ENCODE data around the gene HMMR.
"Not testable (repeated sequence)": the region's sequence is repeated elsewhere in the genome, so short reads cannot be mapped to it uniquely, and the experiment has no call there.

The HMMR gene
- total RNA-seq = 1.0 to 1.5 (median 1.0) reads per million in 3 donors

- no peak for DNase-seq
- Histone ChIP-seq H3K27me3 (replicated peaks; ENCODE audit: control insufficient read depth, insufficient read depth, low read length, poor library complexity, severe bottlenecking) (no peaks in the 10 kb centered on the region), H3K27ac (ENCODE audit: insufficient read depth, low read length, poor library complexity, severe bottlenecking) (peak within 1 kb of the TSS; percentile 94), H3K36me3 (ENCODE audit: control insufficient read depth, insufficient read depth, low read length) (no peaks in the 10 kb centered on the region), H3K4me3 (ENCODE audit: insufficient read depth, low read depth, low read length, poor library complexity, severe bottlenecking) (peak within 1 kb of the TSS; percentile 76), H3K4me1 (ENCODE audit: control insufficient read depth, insufficient read depth, low read length, poor library complexity, severe bottlenecking) (peaks cover 16% of the 10 kb centered on the region), H3K9me3 (ENCODE audit: control insufficient read depth, low read length) (no peaks in the 10 kb centered on the region)
Measured at GRCh38 chr5:163460562-163461171, at the start of gene HMMR. HMMR (plus strand) TSS chr5:163460632; CDS start chr5:163460693, 61 bp downstream.

- not testable (repeated sequence) for H3K4me1 ChIP-seq (ENCODE audit: control insufficient read depth, insufficient read depth, low read length, poor library complexity, severe bottlenecking); H3K27ac ChIP-seq (ENCODE audit: insufficient read depth, low read length, poor library complexity, severe bottlenecking); H3K27me3 ChIP-seq (replicated peaks; ENCODE audit: control insufficient read depth, insufficient read depth, low read length, poor library complexity, severe bottlenecking); H3K9me3 ChIP-seq (ENCODE audit: control insufficient read depth, low read length); DNase-seq; H3K36me3 ChIP-seq (ENCODE audit: control insufficient read depth, insufficient read depth, low read length); H3K4me3 ChIP-seq (ENCODE audit: insufficient read depth, low read depth, low read length, poor library complexity, severe bottlenecking)
Measured at GRCh38 chr5:163415673-163416072, 44.8 kb upstream of the HMMR start.

- Histone ChIP-seq H3K4me3 (ENCODE audit: insufficient read depth, low read depth, low read length, poor library complexity, severe bottlenecking) (no peak overlapping the region), H3K27ac (ENCODE audit: insufficient read depth, low read length, poor library complexity, severe bottlenecking) (no peak overlapping the region), H3K4me1 (ENCODE audit: control insufficient read depth, insufficient read depth, low read length, poor library complexity, severe bottlenecking) (no peaks in the 10 kb centered on the region), H3K27me3 (replicated peaks; ENCODE audit: control insufficient read depth, insufficient read depth, low read length, poor library complexity, severe bottlenecking) (no peaks in the 10 kb centered on the region), H3K36me3 (ENCODE audit: control insufficient read depth, insufficient read depth, low read length) (no peaks in the 10 kb centered on the region), H3K9me3 (ENCODE audit: control insufficient read depth, low read length) (no peaks in the 10 kb centered on the region)
- no peak for DNase-seq
Measured at GRCh38 chr5:163424836-163425235, 35.6 kb upstream of the HMMR start.

- H3K4me1 ChIP-seq (ENCODE audit: control insufficient read depth, insufficient read depth, low read length, poor library complexity, severe bottlenecking); DNase-seq; H3K27me3 ChIP-seq (replicated peaks; ENCODE audit: control insufficient read depth, insufficient read depth, low read length, poor library complexity, severe bottlenecking): not testable (repeated sequence)
Measured at GRCh38 chr5:163426128-163426527, 34.3 kb upstream of the HMMR start.

GRCh38 chr5:163432544-163432943 lies 27.9 kb upstream of the HMMR start:
- H3K4me3 ChIP-seq (ENCODE audit: insufficient read depth, low read depth, low read length, poor library complexity, severe bottlenecking) = no peak overlapping the region
- DNase-seq = no peak
- peaks cover 5% of the 10 kb centered on the region for H3K4me1 ChIP-seq (ENCODE audit: control insufficient read depth, insufficient read depth, low read length, poor library complexity, severe bottlenecking)
- H3K27me3 ChIP-seq (replicated peaks; ENCODE audit: control insufficient read depth, insufficient read depth, low read length, poor library complexity, severe bottlenecking) = no peaks in the 10 kb centered on the region
- H3K27ac ChIP-seq (ENCODE audit: insufficient read depth, low read length, poor library complexity, severe bottlenecking) = no peak overlapping the region
- H3K9me3 ChIP-seq (ENCODE audit: control insufficient read depth, low read length) = no peaks in the 10 kb centered on the region
- H3K36me3 ChIP-seq (ENCODE audit: control insufficient read depth, insufficient read depth, low read length) = no peaks in the 10 kb centered on the region

More at GRCh38 chr5:163426128-163426527, 34.3 kb upstream of the HMMR start:
- not testable (repeated sequence) for H3K27ac ChIP-seq (ENCODE audit: insufficient read depth, low read length, poor library complexity, severe bottlenecking); H3K36me3 ChIP-seq (ENCODE audit: control insufficient read depth, insufficient read depth, low read length); H3K4me3 ChIP-seq (ENCODE audit: insufficient read depth, low read depth, low read length, poor library complexity, severe bottlenecking); H3K9me3 ChIP-seq (ENCODE audit: control insufficient read depth, low read length)

GRCh38 chr5:163433271-163433670 lies 27.2 kb upstream of the HMMR start:
- H3K36me3 ChIP-seq (ENCODE audit: control insufficient read depth, insufficient read depth, low read length) = no peaks in the 10 kb centered on the region
- DNase-seq = no peak
- H3K27ac ChIP-seq (ENCODE audit: insufficient read depth, low read length, poor library complexity, severe bottlenecking) = no peak overlapping the region
- H3K4me1 ChIP-seq (ENCODE audit: control insufficient read depth, insufficient read depth, low read length, poor library complexity, severe bottlenecking) = peaks cover 5% of the 10 kb centered on the region
- H3K9me3 ChIP-seq (ENCODE audit: control insufficient read depth, low read length) = no peaks in the 10 kb centered on the region
- H3K27me3 ChIP-seq (replicated peaks; ENCODE audit: control insufficient read depth, insufficient read depth, low read length, poor library complexity, severe bottlenecking) = no peaks in the 10 kb centered on the region
- no peak overlapping the region for H3K4me3 ChIP-seq (ENCODE audit: insufficient read depth, low read depth, low read length, poor library complexity, severe bottlenecking)

GRCh38 chr5:163434401-163434866 lies 26.0 kb upstream of the HMMR start:
- no peak overlapping the region for H3K4me3 ChIP-seq (ENCODE audit: insufficient read depth, low read depth, low read length, poor library complexity, severe bottlenecking)
- no peak for DNase-seq
- H3K36me3 ChIP-seq (ENCODE audit: control insufficient read depth, insufficient read depth, low read length) = no peaks in the 10 kb centered on the region
- peaks cover 15% of the 10 kb centered on the region for H3K4me1 ChIP-seq (ENCODE audit: control insufficient read depth, insufficient read depth, low read length, poor library complexity, severe bottlenecking)
- no peak overlapping the region for H3K27ac ChIP-seq (ENCODE audit: insufficient read depth, low read length, poor library complexity, severe bottlenecking)
- H3K27me3 ChIP-seq (replicated peaks; ENCODE audit: control insufficient read depth, insufficient read depth, low read length, poor library complexity, severe bottlenecking) = no peaks in the 10 kb centered on the region
- H3K9me3 ChIP-seq (ENCODE audit: control insufficient read depth, low read length) = no peaks in the 10 kb centered on the region

GRCh38 chr5:163436515-163436914 lies 23.9 kb upstream of the HMMR start:
- Histone ChIP-seq H3K9me3 (ENCODE audit: control insufficient read depth, low read length) (no peaks in the 10 kb centered on the region), H3K27me3 (replicated peaks; ENCODE audit: control insufficient read depth, insufficient read depth, low read length, poor library complexity, severe bottlenecking) (no peaks in the 10 kb centered on the region), H3K4me1 (ENCODE audit: control insufficient read depth, insufficient read depth, low read length, poor library complexity, severe bottlenecking) (peaks cover 15% of the 10 kb centered on the region), H3K4me3 (ENCODE audit: insufficient read depth, low read depth, low read length, poor library complexity, severe bottlenecking) (no peak overlapping the region), H3K27ac (ENCODE audit: insufficient read depth, low read length, poor library complexity, severe bottlenecking) (peak overlapping the region; percentile 91), H3K36me3 (ENCODE audit: control insufficient read depth, insufficient read depth, low read length) (peaks cover 6% of the 10 kb centered on the region)
- DNase-seq = no peak

- DNase-seq = no peak
- peaks cover 9% of the 10 kb centered on the region for H3K36me3 ChIP-seq (ENCODE audit: control insufficient read depth, insufficient read depth, low read length)
- peak overlapping the region; percentile 91 for H3K27ac ChIP-seq (ENCODE audit: insufficient read depth, low read length, poor library complexity, severe bottlenecking)
- H3K4me3 ChIP-seq (ENCODE audit: insufficient read depth, low read depth, low read length, poor library complexity, severe bottlenecking) = peak overlapping the region; percentile 88
- H3K27me3 ChIP-seq (replicated peaks; ENCODE audit: control insufficient read depth, insufficient read depth, low read length, poor library complexity, severe bottlenecking) = no peaks in the 10 kb centered on the region
- H3K9me3 ChIP-seq (ENCODE audit: control insufficient read depth, low read length) = no peaks in the 10 kb centered on the region
- peaks cover 15% of the 10 kb centered on the region for H3K4me1 ChIP-seq (ENCODE audit: control insufficient read depth, insufficient read depth, low read length, poor library complexity, severe bottlenecking)
Measured at GRCh38 chr5:163437011-163437308, 23.5 kb upstream of the HMMR start.

GRCh38 chr5:163437309-163438182 lies 22.9 kb upstream of the HMMR start, which contains the start of gene CCNG1:
CCNG1 (plus strand) TSS chr5:163437595; CDS start chr5:163439257, 1,662 bp downstream.
- Histone ChIP-seq H3K27me3 (replicated peaks; ENCODE audit: control insufficient read depth, insufficient read depth, low read length, poor library complexity, severe bottlenecking) (no peaks in the 10 kb centered on the region), H3K27ac (ENCODE audit: insufficient read depth, low read length, poor library complexity, severe bottlenecking) (peak within 1 kb of the TSS; percentile 91), H3K4me3 (ENCODE audit: insufficient read depth, low read depth, low read length, poor library complexity, severe bottlenecking) (peak within 1 kb of the TSS; percentile 88), H3K36me3 (ENCODE audit: control insufficient read depth, insufficient read depth, low read length) (peaks cover 15% of the 10 kb centered on the region), H3K9me3 (ENCODE audit: control insufficient read depth, low read length) (no peaks in the 10 kb centered on the region), H3K4me1 (ENCODE audit: control insufficient read depth, insufficient read depth, low read length, poor library complexity, severe bottlenecking) (peaks cover 15% of the 10 kb centered on the region)
- DNase-seq = peak; percentile 77 to 88 (median 82)

Measured in effector memory CD4-positive, alpha-beta T cell (primary cell).